Colonic mucosa (tissue), 4 donors: ENCODE data around the gene RALY. TPM values are rescaled to one million over a fixed set of nuclear protein-coding genes. Genes with fewer than 3 reads are reported as not detected.

ENCODE experiments used
- DNase-seq: peaks from one replicate; pipeline ENCODE4 v3.0.0-alpha.2; 2020
- H3K27ac ChIP-seq: fragments of 200-600 bp; one replicate; pipeline ENCODE4 v1.8.0; 2021
- H3K27me3 ChIP-seq: fragments of 200-600 bp; one replicate; pipeline ENCODE4 v1.8.0; 2021
- H3K36me3 ChIP-seq: fragments of 200-600 bp; one replicate; pipeline ENCODE4 v1.8.0; 2021
- H3K4me1 ChIP-seq: fragments of 200-600 bp; one replicate; pipeline ENCODE4 v1.8.0; 2021; ENCODE audit warnings: mild to moderate bottlenecking
- H3K4me3 ChIP-seq: fragments of 200-600 bp; one replicate; pipeline ENCODE4 v1.8.0; 2021
- H3K9ac ChIP-seq, 2 donors: one replicate each; pipeline ENCODE4 v1.7.0; 2013; ENCODE audit warnings: control low read depth in 2 of 2, low read depth in 2 of 2, low read length in 2 of 2
- H3K9me3 ChIP-seq: fragments of 200-600 bp; one replicate; pipeline ENCODE4 v1.8.0; 2021
- intact Hi-C: fragments of 100-400 bp; cut with DNase I; formaldehyde crosslinking; loops from one replicate; pipeline ENCODE4 v1.14.1; 2022
- total RNA-seq, 2 donors: library from RNA; stranded (reverse); fragmentation: NEBNext Ultra II Directional in 1 of 2; extraction: Animal tissue kit (Norgen Biotek cat#: 25700) in 1 of 2; gene quantifications; one replicate each; pipeline ENCODE4 v1.2.1, GENCODE V29; 2021
- TF ChIP-seq, protein P1 (sequence below): fragments of 200-600 bp; IDR thresholded peaks from one replicate; pipeline ENCODE4 v1.8.0; 2022; ENCODE audit warnings: antibody characterized with exemption, mild to moderate bottlenecking
- donor health status: healthy.
- donor health status: DM: no; HTN: no; CAD: no.
- donor health status: DM: no; HTN: no; CAD: no.

The RALY gene
- total RNA-seq, 2 donors from 2014 or later, result 196 to 212 TPM

DNA sequence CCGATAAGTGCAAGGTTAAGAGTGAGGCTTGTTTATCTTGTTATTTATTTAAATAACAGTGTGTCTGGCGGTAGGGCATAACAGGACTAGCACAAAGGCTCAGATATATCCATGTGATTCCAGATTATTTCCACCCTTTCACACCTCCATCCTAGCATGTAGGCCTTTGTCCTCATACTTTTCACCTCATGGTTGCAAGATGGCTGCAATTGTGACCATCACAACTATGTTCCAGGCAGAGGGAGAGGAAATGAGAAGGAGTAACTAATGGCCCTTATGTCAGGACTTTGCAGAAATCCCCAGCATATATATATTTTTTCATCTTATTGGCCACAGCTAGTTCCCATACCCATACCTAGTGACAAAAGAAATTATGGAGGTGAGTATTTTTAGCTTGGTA lies 23.5 kb upstream of the RALY start:
- Histone ChIP-seq H3K36me3 (no peaks in the 10 kb centered on the region), H3K4me1 (no peaks in the 10 kb centered on the region), H3K4me3 (no peak overlapping the region), H3K27me3 (no peaks in the 10 kb centered on the region), H3K9ac (no peak overlapping the region), H3K9me3 (no peaks in the 10 kb centered on the region), H3K27ac (no peak overlapping the region)
- TF ChIP-seq, protein P1, sequence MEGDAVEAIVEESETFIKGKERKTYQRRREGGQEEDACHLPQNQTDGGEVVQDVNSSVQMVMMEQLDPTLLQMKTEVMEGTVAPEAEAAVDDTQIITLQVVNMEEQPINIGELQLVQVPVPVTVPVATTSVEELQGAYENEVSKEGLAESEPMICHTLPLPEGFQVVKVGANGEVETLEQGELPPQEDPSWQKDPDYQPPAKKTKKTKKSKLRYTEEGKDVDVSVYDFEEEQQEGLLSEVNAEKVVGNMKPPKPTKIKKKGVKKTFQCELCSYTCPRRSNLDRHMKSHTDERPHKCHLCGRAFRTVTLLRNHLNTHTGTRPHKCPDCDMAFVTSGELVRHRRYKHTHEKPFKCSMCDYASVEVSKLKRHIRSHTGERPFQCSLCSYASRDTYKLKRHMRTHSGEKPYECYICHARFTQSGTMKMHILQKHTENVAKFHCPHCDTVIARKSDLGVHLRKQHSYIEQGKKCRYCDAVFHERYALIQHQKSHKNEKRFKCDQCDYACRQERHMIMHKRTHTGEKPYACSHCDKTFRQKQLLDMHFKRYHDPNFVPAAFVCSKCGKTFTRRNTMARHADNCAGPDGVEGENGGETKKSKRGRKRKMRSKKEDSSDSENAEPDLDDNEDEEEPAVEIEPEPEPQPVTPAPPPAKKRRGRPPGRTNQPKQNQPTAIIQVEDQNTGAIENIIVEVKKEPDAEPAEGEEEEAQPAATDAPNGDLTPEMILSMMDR, result no peak
- intact Hi-C loops, result no loop called here
- no peak for DNase-seq

DNA sequence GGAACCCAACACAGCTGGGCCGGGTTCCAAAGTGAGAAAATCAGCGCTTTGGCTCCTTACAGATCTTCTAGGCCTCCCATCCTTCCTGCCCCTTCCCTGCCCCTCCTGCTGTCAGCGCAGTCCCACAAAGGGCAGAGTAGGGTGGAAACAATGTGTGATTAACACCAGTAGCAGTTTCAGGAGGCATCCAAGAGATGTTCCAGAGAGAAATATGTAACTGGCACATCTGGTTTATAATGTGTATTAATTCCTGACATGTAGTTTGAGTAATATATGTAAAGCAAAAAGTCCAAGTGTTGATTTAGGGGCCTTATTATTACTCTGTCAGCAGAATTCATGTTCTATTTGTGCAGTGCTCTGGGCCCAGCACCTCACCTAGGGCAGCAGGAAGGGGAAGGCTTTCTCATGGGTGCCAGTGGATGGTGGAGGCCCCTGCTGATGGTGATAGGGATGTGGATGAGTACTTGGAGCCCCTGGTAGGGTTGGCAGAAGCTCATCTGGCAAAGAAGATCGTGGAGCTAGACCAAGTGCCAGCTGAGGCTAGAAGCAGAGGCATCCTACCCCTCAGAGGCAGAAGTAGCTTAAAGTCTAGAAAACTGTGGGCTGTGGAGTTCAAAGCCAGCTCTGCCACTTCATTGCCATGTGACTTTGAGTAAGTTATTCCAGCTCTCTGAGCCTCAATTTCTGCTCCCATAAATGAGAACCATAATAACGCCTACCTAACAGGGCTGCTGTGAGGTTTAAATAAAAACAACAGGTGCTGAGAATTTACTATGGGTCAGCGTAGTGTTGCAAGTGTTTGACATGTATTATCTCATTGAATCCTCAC lies 22.4 kb upstream of the RALY start:
- intact Hi-C loops, result no loop called here
- Histone ChIP-seq H3K9me3 (no peaks in the 10 kb centered on the region), H3K4me1 (no peaks in the 10 kb centered on the region), H3K4me3 (no peak overlapping the region), H3K27ac (no peak overlapping the region), H3K36me3 (no peaks in the 10 kb centered on the region), H3K9ac (no peak overlapping the region), H3K27me3 (no peaks in the 10 kb centered on the region)
- TF ChIP-seq, protein P1, result no peak
- DNase-seq, result no peak

GRCh38 chr20:33976959-33977358 lies 16.8 kb upstream of the RALY start:
- TF ChIP-seq, protein P1, result no peak
- no peaks in the 10 kb centered on the region for H3K27me3 ChIP-seq
- intact Hi-C loops, result no loop called here
- H3K9me3 ChIP-seq, result no peaks in the 10 kb centered on the region
- H3K9ac ChIP-seq, result no peak overlapping the region
- no peak overlapping the region for H3K27ac ChIP-seq
- no peak for DNase-seq
- no peak overlapping the region for H3K4me3 ChIP-seq
- H3K36me3 ChIP-seq, result no peaks in the 10 kb centered on the region
- no peaks in the 10 kb centered on the region for H3K4me1 ChIP-seq

GRCh38 chr20:33977535-33977934 lies 16.2 kb upstream of the RALY start:
- Histone ChIP-seq H3K27me3 (no peaks in the 10 kb centered on the region), H3K9me3 (no peaks in the 10 kb centered on the region), H3K4me3 (no peak overlapping the region), H3K4me1 (no peaks in the 10 kb centered on the region), H3K27ac (no peak overlapping the region), H3K36me3 (no peaks in the 10 kb centered on the region), H3K9ac (no peak overlapping the region)
- TF ChIP-seq, protein P1, result no peak
- intact Hi-C loops, result no loop called here
- no peak for DNase-seq

DNA sequence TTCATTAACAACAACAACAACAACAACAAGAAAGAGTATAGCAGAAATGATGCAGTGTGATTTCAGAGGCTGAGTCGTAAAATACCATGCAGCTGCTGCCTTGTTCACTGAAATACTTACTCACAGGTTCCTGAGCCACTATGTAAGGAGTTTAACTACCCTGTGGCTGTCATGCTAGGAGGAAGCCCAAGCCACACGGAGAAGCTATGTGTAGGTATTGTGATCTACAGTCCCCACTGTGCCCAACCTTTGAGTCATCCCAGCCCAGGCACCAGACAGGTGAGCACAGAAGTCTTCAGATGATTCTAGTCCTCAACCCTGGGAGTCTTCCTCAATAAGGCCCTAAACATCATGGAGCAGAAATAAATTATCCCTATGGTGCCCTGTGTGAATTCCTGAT lies 14.6 kb upstream of the RALY start:
- TF ChIP-seq, protein P1, result no peak
- Histone ChIP-seq H3K27me3 (no peaks in the 10 kb centered on the region), H3K9me3 (no peaks in the 10 kb centered on the region), H3K9ac (no peak overlapping the region), H3K27ac (no peak overlapping the region), H3K4me3 (no peak overlapping the region), H3K36me3 (no peaks in the 10 kb centered on the region), H3K4me1 (no peaks in the 10 kb centered on the region)
- no peak for DNase-seq
- intact Hi-C loops, result no loop called here
